Upper lobe of right lung (tissue), 1 donor: Measurements from ENCODE around the gene LYPD6B. TPM values are rescaled to one million over a fixed set of nuclear protein-coding genes. Genes with fewer than 3 reads are reported as not detected.

Source experiments
- ATAC-seq: fragments of 200-7000 bp; cut with Tn5 transposase; one replicate; pipeline ENCODE4 v1.9.1; 2020; ENCODE audit warnings: mild to moderate bottlenecking, moderate library complexity
- DNase-seq: peaks from one replicate; pipeline ENCODE4 v3.0.0-alpha.2; 2020
- H3K27ac ChIP-seq: fragments of 200-600 bp; one replicate; pipeline ENCODE4 v1.8.0; 2022
- H3K27me3 ChIP-seq: fragments of 200-600 bp; one replicate; pipeline ENCODE4 v1.8.0; 2022; ENCODE audit warnings: mild to moderate bottlenecking
- H3K36me3 ChIP-seq: fragments of 200-600 bp; one replicate; pipeline ENCODE4 v1.8.0; 2022
- H3K4me1 ChIP-seq: fragments of 200-600 bp; one replicate; pipeline ENCODE4 v1.8.0; 2022
- H3K4me3 ChIP-seq: fragments of 200-600 bp; one replicate; pipeline ENCODE4 v1.8.0; 2022; ENCODE audit warnings: mild to moderate bottlenecking
- H3K9me3 ChIP-seq: fragments of 200-600 bp; one replicate; pipeline ENCODE4 v1.8.0; 2022
- intact Hi-C: fragments of 100-400 bp; cut with DNase I; formaldehyde crosslinking; loops from one replicate; pipeline ENCODE4 v1.11.0; 2022
- total RNA-seq: library from RNA; stranded (reverse); fragmentation: NEBNext Ultra II Directional; extraction: Animal tissue kit (Norgen Biotek cat#: 25700); gene quantifications from one replicate; pipeline ENCODE4 v1.2.1, GENCODE V29; 2021
- TF ChIP-seq, protein P1 (sequence below): fragments of 200-600 bp; IDR thresholded peaks from one replicate; pipeline ENCODE4 v1.8.0; 2022; ENCODE audit warnings: antibody characterized with exemption
- donor health status: DM: no; HTN: yes; CAD: no; lungs with severe emphysema.

LYPD6B gene
- total RNA-seq, 1 donor from 2014 or later, result 0.78 TPM

DNA sequence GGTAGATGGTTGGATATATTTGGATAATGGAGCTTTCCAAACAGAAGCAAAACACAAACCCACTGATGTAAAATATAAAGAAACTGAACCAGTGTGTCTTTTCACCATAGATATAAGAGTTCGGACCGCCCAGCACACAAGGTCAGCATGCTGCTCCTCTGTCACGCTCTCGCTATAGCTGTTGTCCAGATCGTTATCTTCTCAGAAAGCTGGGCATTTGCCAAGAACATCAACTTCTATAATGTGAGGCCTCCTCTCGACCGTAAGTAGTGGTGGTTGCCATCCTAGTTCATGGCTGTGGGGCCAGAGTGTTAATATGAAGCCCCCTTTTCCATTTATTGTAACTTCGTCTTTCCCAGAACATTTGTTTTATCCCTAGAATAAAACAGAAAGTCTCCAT, 166.6 kb downstream of the LYPD6B start:
- Histone ChIP-seq H3K27ac (no peak overlapping the region), H3K9me3 (no peaks in the 10 kb centered on the region), H3K36me3 (no peaks in the 10 kb centered on the region), H3K4me3 (no peak overlapping the region), H3K27me3 (no peaks in the 10 kb centered on the region), H3K4me1 (no peaks in the 10 kb centered on the region)
- DNase-seq (no peak), ATAC-seq (no peak)
- TF ChIP-seq, protein P1, sequence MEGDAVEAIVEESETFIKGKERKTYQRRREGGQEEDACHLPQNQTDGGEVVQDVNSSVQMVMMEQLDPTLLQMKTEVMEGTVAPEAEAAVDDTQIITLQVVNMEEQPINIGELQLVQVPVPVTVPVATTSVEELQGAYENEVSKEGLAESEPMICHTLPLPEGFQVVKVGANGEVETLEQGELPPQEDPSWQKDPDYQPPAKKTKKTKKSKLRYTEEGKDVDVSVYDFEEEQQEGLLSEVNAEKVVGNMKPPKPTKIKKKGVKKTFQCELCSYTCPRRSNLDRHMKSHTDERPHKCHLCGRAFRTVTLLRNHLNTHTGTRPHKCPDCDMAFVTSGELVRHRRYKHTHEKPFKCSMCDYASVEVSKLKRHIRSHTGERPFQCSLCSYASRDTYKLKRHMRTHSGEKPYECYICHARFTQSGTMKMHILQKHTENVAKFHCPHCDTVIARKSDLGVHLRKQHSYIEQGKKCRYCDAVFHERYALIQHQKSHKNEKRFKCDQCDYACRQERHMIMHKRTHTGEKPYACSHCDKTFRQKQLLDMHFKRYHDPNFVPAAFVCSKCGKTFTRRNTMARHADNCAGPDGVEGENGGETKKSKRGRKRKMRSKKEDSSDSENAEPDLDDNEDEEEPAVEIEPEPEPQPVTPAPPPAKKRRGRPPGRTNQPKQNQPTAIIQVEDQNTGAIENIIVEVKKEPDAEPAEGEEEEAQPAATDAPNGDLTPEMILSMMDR, result no peak
- intact Hi-C loops, result no loop called here

DNA sequence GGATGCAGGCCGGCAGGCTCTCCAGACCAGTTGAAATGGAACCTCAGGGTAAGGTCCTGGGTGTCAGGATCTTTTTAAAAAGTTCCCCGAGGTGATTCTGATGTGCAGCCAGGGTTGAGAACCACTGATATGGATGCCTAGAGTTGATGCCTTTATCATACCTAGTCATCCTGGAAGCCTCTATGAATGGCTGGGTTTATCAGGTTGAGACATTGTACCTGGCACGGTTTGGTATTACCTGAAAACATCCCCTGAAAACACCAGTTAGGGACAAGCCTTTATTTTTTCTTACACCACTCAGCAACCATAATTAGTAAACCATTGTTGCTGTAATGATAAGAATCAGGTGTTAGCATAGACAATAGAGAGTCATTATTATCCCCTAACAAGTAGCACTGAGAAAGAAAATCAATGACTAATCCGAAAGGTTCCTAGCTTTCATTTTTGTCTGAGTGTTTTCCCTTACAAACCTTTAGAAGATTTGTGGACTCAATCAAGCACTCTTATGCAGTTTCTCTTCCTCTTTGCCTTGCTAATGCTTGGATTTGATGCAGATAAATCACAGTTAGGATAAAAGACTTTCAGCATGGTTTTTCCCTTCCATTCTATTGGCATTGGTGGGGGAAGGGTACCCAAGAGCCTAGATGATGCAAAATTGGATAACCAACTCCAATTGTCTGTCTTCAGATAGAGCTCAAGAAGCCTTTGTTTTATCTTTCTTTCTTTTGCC, 175.4 kb downstream of the LYPD6B start:
- TF ChIP-seq, protein P1, result no peak
- intact Hi-C loops, result no loop called here
- no peaks in the 10 kb centered on the region for H3K4me1 ChIP-seq
- H3K27me3 ChIP-seq, result no peaks in the 10 kb centered on the region
- no peak for DNase-seq
- ATAC-seq, result no peak
- H3K27ac ChIP-seq, result no peak overlapping the region
- H3K9me3 ChIP-seq, result no peaks in the 10 kb centered on the region
- no peak overlapping the region for H3K4me3 ChIP-seq
- no peaks in the 10 kb centered on the region for H3K36me3 ChIP-seq

DNA sequence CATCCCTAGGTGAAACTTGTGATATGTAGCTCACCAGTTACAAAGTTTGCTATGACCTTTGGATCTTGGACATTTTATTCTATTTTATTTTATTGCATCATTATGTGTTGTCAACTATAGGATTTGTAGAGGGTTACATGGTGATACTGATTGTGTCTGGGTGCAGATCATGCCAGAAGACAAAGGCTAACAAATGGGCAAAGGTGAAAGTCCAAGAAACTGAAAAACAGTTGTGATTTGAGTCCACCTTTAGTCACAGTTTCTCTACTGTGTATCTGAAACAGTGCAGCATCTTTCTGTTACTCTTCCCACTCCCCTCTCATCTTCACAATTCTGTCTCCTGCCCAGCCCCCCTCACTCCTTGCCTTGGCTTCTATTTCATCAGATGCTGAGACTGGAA, 180.0 kb downstream of the LYPD6B start:
- TF ChIP-seq, protein P1, result no peak
- Histone ChIP-seq H3K27me3 (no peaks in the 10 kb centered on the region), H3K36me3 (no peaks in the 10 kb centered on the region), H3K27ac (no peak overlapping the region), H3K4me3 (no peak overlapping the region), H3K4me1 (no peaks in the 10 kb centered on the region), H3K9me3 (no peaks in the 10 kb centered on the region)
- no peak for DNase-seq
- intact Hi-C loops, result no loop called here
- ATAC-seq, result no peak

DNA sequence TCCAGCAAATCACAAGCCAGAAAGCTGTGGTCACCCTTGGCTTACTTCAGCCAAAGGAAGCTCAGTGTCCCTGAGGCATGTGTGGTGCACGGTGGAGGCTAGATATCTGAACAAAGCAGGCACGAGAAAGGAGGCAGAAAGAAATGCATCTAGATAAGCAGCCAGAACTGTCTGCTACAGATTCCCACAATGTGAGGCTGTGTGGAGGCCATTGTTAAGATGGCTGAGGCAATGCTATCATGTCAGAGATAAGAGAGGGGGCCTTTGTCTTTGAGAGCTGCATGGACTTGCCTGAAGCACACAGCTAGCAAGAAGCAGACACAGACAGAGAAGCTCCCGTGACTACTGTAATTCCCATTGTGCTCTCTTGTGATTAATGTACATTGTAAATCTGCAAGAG, 181.4 kb downstream of the LYPD6B start:
- Histone ChIP-seq H3K36me3 (no peaks in the 10 kb centered on the region), H3K27ac (no peak overlapping the region), H3K27me3 (no peaks in the 10 kb centered on the region), H3K4me1 (no peaks in the 10 kb centered on the region), H3K9me3 (no peaks in the 10 kb centered on the region), H3K4me3 (no peak overlapping the region)
- DNase-seq (no peak), ATAC-seq (no peak)
- TF ChIP-seq, protein P1, result no peak
- intact Hi-C loops, result no loop called here

DNA sequence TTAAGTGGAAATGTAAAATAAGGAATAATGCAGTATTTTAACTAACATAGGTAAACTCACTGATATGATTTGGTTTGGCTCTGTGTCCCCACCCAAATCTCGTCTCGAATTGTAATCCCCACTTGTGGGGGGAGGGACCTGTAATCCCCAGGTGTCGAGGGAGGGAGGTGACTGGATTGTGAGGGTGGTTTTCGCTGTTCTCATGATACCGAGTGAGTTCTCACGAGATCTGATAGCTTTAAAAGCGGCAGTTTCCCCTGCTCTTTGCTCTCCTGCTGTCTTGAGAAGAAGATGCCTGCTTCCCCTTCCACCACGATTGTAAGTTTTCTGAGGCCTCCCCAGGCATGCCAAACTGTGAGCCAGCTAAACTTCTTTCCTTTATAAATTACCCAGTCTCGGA, 182.5 kb downstream of the LYPD6B start:
- no peaks in the 10 kb centered on the region for H3K9me3 ChIP-seq
- DNase-seq, result no peak
- intact Hi-C loops, result no loop called here
- H3K27ac ChIP-seq, result no peak overlapping the region
- no peaks in the 10 kb centered on the region for H3K4me1 ChIP-seq
- H3K27me3 ChIP-seq, result no peaks in the 10 kb centered on the region
- TF ChIP-seq, protein P1, result no peak
- no peaks in the 10 kb centered on the region for H3K36me3 ChIP-seq
- no peak overlapping the region for H3K4me3 ChIP-seq
- no peak for ATAC-seq

DNA sequence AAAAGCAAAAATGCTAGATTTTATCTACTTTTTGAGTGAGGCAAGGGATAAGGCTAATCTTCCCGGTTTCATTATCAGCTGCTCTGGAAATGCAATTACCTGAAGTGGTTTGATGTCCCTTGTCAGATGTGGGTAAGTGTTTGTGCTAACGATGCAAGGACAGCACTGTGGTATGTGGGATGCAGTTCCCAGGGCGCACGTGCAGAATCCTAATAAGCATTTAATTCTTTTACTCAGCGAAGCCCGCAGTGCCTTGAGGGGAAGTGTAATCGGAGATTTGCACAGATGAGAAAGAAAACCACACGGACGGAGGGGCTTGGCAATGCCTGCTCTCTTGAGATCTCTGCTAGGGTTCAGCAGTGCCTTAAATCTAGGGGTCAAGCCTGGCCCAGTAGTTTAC, 183.4 kb downstream of the LYPD6B start:
- Histone ChIP-seq H3K4me1 (no peaks in the 10 kb centered on the region), H3K9me3 (no peaks in the 10 kb centered on the region), H3K36me3 (no peaks in the 10 kb centered on the region), H3K4me3 (no peak overlapping the region), H3K27me3 (no peaks in the 10 kb centered on the region), H3K27ac (no peak overlapping the region)
- intact Hi-C loops, result no loop called here
- TF ChIP-seq, protein P1, result no peak
- ATAC-seq (no peak), DNase-seq (no peak)
